HG03135 (cell line): Measurements from ENCODE around the gene OPTC.
"Not testable (repeated sequence)": the region's sequence is repeated elsewhere in the genome, so short reads cannot be mapped to it uniquely, and the experiment has no call there.

Experiments used
- ATAC-seq: cut with Tn5 transposase; IDR thresholded peaks from one replicate; pipeline ENCODE4 v1.9.1; 2021; ENCODE audit warnings: mild to moderate bottlenecking, moderate library complexity; ENCODE audit not compliant: unreplicated experiment

Gene OPTC

DNA sequence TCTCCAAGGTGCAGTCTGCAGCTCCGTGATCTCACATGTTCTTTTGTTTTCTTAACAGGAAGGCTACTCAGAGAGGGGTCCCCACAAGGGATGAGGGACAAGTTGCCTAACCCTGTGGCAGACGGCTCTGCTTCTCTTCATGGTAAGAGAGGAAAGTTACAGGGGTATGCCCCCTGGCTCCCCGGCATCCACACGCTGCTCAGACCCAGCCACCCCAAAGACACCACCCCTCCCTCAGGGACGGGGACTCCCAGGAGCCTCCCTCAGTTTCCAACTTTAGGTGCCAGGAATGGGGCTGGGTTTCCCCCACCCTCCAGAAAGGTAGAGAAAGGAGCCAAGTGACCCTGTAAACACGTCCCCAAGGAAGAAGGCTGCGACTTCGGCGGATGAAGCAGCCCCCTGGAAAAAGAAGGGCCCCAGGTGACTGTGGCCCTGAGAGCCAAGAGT lies 19.7 kb downstream of the OPTC start:
- ATAC-seq = no peak

DNA sequence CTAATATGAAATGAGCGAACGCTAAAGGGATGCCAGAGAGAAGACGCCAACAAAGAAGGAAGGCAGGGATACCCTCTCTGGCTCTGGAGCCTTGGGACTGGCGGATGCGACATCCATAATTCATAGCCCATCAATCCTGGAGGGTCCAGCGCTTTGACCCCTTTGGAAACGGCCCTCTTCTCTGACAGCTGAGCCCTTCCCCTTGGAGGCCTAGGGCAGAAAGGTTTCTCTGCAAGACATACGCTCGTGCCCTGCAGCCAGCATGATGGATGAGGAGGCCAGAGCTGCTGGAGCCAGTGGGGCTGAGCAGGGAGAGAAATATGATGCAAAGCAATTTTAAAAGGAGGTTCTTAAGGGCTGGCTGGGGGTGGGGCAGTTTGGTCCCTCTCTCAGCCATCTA lies 22.2 kb downstream of the OPTC start:
- no peak for ATAC-seq

DNA sequence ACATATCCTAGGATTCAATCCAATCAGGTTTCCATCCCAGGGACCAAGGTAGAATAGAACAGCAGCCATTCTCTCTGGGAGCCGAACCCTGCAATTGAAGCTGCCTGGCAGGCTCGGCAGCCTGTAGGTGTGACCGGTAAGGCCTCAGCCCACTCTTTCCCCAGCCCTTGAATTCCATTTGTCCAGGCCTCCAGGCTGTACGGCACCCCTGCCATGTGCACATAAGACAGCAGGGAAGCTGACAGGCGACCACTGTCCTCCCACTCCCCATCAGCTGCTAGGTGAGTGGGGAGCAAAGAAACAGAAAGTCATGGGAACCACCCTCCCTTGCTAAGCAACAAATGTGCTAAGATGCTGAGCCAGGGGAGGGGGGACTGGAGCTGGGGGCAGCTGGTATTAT lies 23.0 kb downstream of the OPTC start:
- ATAC-seq = no peak

- ATAC-seq = no peak
These were observed 23.6 kb downstream of the OPTC start for GRCh38 chr1:203517426-203518110.

DNA sequence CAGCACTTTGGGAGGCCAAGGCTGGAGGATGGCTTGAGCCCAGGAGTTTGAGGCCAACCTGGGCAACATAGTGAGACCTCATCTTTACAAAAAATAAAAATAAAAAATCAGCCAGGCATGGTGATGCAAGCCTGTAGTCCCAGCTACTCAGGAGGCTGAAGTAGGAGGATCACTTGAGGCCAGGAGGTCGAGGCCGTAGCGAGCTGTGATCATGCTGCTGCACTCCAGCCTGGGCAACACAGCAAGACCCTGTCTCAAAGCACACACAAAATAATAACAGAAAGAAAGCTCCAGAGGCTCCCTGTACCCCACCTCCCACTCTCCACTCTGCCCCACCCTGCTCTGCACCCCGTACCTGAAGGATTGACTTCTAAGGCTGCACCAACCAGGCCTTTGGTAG lies 24.2 kb downstream of the OPTC start:
- not testable (repeated sequence) for ATAC-seq

DNA sequence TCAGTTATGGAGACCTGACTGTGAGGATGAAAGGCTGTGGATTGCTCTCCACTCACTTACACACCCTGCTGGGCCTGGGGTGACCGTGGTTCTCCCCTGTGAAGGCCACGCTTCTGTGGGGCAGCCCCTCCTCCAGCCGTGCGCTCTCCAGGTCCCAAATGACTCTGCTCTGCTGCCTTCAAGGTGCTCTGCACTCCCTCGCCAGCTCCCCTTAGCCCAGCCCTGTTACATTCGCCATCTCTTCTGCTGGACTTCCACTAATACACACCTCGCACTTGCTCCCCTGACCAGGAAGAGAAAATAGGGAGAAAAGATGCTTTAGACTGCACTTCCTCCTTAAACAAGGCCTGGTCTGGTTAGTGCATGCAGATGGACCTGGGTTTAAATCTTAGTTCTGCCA lies 24.6 kb downstream of the OPTC start:
- ATAC-seq = no peak

DNA sequence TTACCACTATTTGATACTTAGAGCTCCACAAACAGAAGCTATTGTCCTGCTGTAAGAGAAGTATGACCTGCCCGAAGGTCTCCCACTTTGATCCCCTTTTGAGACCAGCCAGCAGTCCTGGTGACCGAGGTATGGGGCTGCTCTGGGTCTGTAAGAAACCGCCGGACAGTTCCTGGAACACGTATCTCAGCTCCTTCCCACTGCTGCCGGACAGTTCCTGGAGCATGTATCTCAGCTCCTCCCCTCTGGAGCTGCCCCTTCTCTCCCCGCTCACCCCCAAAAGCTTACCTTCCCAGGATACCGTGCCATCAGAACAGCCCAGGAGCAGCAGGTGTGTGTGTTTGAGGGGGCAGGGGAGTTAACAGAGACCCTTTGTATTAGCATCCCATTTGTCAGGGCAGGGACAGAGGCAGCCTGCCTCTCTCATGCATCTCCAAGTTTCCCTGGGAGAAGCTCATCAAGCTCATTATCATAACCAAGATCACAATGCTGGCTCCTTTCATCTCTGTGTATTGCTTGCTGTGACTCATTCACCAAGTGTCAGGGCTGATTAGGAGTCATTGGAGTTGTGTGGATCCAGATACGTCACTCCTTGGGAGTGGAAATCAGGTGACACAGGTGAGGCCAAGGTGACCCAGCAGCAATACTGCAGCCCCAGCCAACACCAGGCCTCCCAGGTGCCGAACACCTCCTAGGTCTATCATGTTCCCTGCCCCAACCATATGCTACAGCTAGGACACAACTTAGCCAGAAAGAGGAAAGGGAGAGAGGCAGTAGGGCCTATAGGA lies 25.3 kb downstream of the OPTC start:
- no peak for ATAC-seq

GRCh38 chr1:203519896-203520295 lies 25.9 kb downstream of the OPTC start:
- no peak for ATAC-seq

GRCh38 chr1:203520315-203520714 lies 26.4 kb downstream of the OPTC start:
- no peak for ATAC-seq

DNA sequence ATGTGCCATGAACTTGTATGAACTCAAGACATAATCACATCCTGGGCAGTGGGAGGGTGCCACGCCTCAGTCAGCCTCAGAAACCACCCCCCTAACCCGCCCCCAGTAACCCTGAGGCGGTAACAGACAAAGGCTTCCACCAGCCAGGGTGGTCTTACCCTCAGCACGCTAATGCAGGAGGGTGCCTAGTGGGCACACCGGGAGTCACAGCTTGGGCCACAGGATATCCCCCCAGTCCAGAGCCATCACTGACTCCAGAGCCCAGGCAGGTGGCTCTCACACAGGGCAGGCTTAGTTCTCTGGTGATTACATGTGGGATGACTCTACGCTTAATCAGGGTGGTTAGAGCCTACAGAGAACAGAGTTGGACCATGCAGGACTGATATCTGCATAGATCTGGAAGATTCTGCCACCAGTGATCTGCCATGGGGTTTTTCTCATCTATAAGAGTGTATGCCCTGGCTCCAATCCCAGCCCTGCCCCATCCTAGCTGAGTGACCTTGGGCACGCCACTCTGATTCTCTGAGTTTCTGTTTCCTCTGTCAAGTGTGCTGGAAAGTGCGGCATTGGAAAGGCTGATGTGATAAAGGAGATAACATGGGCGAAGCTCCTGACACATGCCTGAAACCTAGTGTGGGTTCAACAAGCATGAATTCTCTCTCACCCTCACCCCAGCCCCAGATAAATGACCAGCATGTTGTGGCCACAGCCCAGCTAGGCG lies 27.3 kb downstream of the OPTC start:
- ATAC-seq = no peak

- ATAC-seq = no peak
These were observed 27.9 kb downstream of the OPTC start for GRCh38 chr1:203521812-203522211.

- ATAC-seq = no peak
These were observed 28.3 kb downstream of the OPTC start for GRCh38 chr1:203522237-203522636.

DNA sequence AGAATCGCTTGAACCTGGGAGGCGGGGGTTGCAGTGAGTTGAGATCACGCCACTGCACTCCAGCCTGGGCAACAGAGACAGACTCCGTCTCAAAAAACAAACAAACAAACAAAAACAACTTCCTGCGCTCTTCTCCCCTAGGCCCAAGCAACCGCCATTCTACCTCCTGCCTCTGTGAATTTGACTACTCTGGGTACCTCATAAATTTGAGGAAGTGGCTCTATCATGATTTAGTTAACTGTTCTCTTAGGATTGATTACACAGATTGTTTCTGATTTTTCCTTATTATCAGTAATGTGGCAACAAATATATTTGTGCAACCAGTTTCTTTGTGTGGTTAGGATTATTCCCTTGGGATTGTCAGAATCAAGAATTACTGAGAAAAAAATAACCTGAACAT lies 29.7 kb downstream of the OPTC start:
- ATAC-seq = no peak

DNA sequence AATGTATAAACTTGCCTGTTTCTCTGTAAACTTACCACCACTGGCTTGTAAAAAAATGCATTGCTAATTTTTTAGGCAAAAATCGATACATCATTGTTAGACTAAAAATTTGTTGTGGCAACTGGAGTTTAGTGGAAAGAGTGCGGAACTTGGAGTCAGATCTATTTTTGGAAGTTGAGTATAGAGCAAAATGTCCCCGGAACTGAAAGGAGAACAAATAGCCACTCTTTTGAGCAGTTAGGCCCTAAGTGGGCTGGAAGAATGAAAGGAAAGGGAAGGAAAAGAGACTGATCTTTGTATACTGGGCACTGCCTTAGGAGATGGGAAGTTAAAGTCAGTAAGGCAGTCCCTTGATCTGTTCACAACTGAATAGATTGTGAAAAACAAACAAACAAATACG lies 30.2 kb downstream of the OPTC start:
- ATAC-seq = no peak

GRCh38 chr1:203524824-203525223 lies 30.9 kb downstream of the OPTC start:
- ATAC-seq = no peak

GRCh38 chr1:203525685-203526084 lies 31.7 kb downstream of the OPTC start:
- ATAC-seq = no peak

GRCh38 chr1:203526130-203526529 lies 32.2 kb downstream of the OPTC start:
- no peak for ATAC-seq

DNA sequence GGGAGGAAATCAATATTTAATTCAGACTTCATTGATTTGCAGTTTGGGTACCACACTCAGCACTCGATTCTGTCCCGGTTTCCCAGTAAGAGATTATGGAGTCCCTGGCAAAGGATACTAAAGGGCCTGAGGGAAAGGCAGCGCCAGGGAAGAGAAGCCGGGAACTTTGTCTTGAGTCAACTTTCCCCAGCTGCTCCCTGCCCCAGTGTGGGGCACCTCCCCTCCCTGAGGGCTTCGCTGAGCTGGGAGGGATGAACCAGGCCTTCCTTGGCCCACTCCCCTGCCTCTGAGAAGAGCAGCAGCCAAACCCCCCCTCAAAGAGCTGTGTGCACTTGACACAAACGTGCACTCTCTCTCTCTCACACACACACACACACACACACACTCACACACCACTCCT lies 32.6 kb downstream of the OPTC start:
- no peak for ATAC-seq

DNA sequence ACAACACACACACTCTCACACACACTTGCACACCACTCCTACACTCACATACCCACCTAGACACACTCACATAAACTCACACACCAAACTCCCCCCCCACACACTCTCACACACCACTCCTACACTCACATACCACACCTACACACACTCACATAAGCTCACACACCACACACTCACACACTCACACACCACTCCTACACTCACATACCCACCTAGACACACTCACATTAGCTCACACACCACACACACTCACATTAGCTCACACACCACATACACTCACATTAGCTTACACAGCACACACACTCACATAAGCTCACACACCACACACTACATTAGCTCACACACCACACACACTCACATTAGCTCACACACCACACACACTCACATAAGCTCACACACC lies 33.1 kb downstream of the OPTC start:
- ATAC-seq = no peak

GRCh38 chr1:203528063-203528462 lies 34.1 kb downstream of the OPTC start:
- no peak for ATAC-seq

GRCh38 chr1:203528976-203529835 lies 35.3 kb downstream of the OPTC start:
- no peak for ATAC-seq
